Dendritic cell treated with granulocyte-macrophage colony-stimulating factor and Interleukin-4, amounts not matched to agents 40 ng/mL and 50 ng/mL, for 4 days (primary cell): Measurements from ENCODE around the gene NHEJ1.

Experiments
- H3K27ac Mint-ChIP-seq: one replicate; pipeline ENCODE4 v1.8.0; 2022; ENCODE audit warnings: mild to moderate bottlenecking, mixed read lengths
- H3K27me3 Mint-ChIP-seq: one replicate; pipeline ENCODE4 v1.8.0; 2022; ENCODE audit warnings: mild to moderate bottlenecking, mixed read lengths
- H3K36me3 Mint-ChIP-seq: one replicate; pipeline ENCODE4 v1.8.0; 2022; ENCODE audit warnings: low read depth, mixed read lengths
- H3K4me1 Mint-ChIP-seq: one replicate; pipeline ENCODE4 v1.8.0; 2022; ENCODE audit warnings: low read depth, mixed read lengths
- H3K4me3 Mint-ChIP-seq: one replicate; pipeline ENCODE4 v1.8.0; 2022; ENCODE audit warnings: mild to moderate bottlenecking, moderate library complexity, mixed read lengths
- H3K9me3 Mint-ChIP-seq: one replicate; pipeline ENCODE4 v1.8.0; 2022; ENCODE audit warnings: mixed read lengths
- intact Hi-C: fragments of 100-400 bp; cut with micrococcal nuclease; formaldehyde crosslinking; loops from one replicate; pipeline ENCODE4 v1.15.0; 2022

Gene NHEJ1

GRCh38 chr2:219168526-219168925 lies 7.9 kb upstream of the NHEJ1 start:
- peak overlapping the region; percentile 64 for H3K27ac Mint-ChIP-seq
- intact Hi-C loops = no loop called here
- H3K4me3 Mint-ChIP-seq = no peak overlapping the region
- H3K9me3 Mint-ChIP-seq = no peaks in the 10 kb centered on the region
- peaks cover 40% of the 10 kb centered on the region for H3K36me3 Mint-ChIP-seq
- no peaks in the 10 kb centered on the region for H3K27me3 Mint-ChIP-seq
- peaks cover 46% of the 10 kb centered on the region for H3K4me1 Mint-ChIP-seq

- no peaks in the 10 kb centered on the region for H3K9me3 Mint-ChIP-seq
- no peaks in the 10 kb centered on the region for H3K27me3 Mint-ChIP-seq
- intact Hi-C loops = no loop called here
- peaks cover 35% of the 10 kb centered on the region for H3K36me3 Mint-ChIP-seq
- peak overlapping the region; percentile 64 for H3K27ac Mint-ChIP-seq
- H3K4me1 Mint-ChIP-seq = peaks cover 41% of the 10 kb centered on the region
- no peak overlapping the region for H3K4me3 Mint-ChIP-seq
Measured at GRCh38 chr2:219167997-219168396, 7.4 kb upstream of the NHEJ1 start.

GRCh38 chr2:219165058-219165911 lies 4.7 kb upstream of the NHEJ1 start:
- H3K4me3 Mint-ChIP-seq = no peak overlapping the region

GRCh38 chr2:219163156-219163555 lies 2.5 kb upstream of the NHEJ1 start:
- Mint-ChIP-seq H3K36me3 (peaks cover 20% of the 10 kb centered on the region), H3K4me3 (no peak overlapping the region), H3K27ac (no peak overlapping the region), H3K4me1 (peaks cover 20% of the 10 kb centered on the region), H3K9me3 (no peaks in the 10 kb centered on the region), H3K27me3 (no peaks in the 10 kb centered on the region)
- intact Hi-C loops = no loop called here

More at GRCh38 chr2:219165058-219165911, 4.7 kb upstream of the NHEJ1 start:
- intact Hi-C loops = no loop called here
- Mint-ChIP-seq H3K27ac (no peak overlapping the region), H3K27me3 (no peaks in the 10 kb centered on the region), H3K9me3 (no peaks in the 10 kb centered on the region), H3K4me1 (peaks cover 29% of the 10 kb centered on the region), H3K36me3 (peaks cover 19% of the 10 kb centered on the region)

- H3K4me1 Mint-ChIP-seq = peaks cover 19% of the 10 kb centered on the region
- intact Hi-C loops = loop anchor here (2.0 kb wide), 1 partner anchor 58 kb away; the partner anchor contains the start of gene ABCB6
- peaks cover 35% of the 10 kb centered on the region for H3K36me3 Mint-ChIP-seq
- H3K4me3 Mint-ChIP-seq = peak overlapping the region; percentile 84
- H3K27ac Mint-ChIP-seq = peak overlapping the region; percentile 90
- no peaks in the 10 kb centered on the region for H3K27me3 Mint-ChIP-seq
- H3K9me3 Mint-ChIP-seq = no peaks in the 10 kb centered on the region
Measured at GRCh38 chr2:219161097-219161496, 482 bp upstream of the NHEJ1 start.

- H3K4me1 Mint-ChIP-seq = peaks cover 19% of the 10 kb centered on the region
- intact Hi-C loops = loop anchor here (1.0 to 2.0 kb wide), 5 partner anchors 17 to 139 kb away; partner anchors contain the start of genes ABCB6, CNPPD1 and DNAJB2
- H3K36me3 Mint-ChIP-seq = peaks cover 30% of the 10 kb centered on the region
- H3K27me3 Mint-ChIP-seq = no peaks in the 10 kb centered on the region
- peak overlapping the region; percentile 90 for H3K27ac Mint-ChIP-seq
- H3K9me3 Mint-ChIP-seq = no peaks in the 10 kb centered on the region
- peak overlapping the region; percentile 84 for H3K4me3 Mint-ChIP-seq
Measured at GRCh38 chr2:219159771-219160185, 837 bp downstream of the NHEJ1 start.

- H3K27me3 Mint-ChIP-seq = no peaks in the 10 kb centered on the region
- intact Hi-C loops = no loop called here
- no peak overlapping the region for H3K27ac Mint-ChIP-seq
- no peak overlapping the region for H3K4me3 Mint-ChIP-seq
- H3K9me3 Mint-ChIP-seq = no peaks in the 10 kb centered on the region
- peaks cover 35% of the 10 kb centered on the region for H3K36me3 Mint-ChIP-seq
- peaks cover 19% of the 10 kb centered on the region for H3K4me1 Mint-ChIP-seq
Measured at GRCh38 chr2:219158586-219158985, 2.0 kb downstream of the NHEJ1 start.

- no peak overlapping the region for H3K4me3 Mint-ChIP-seq
- no peak overlapping the region for H3K27ac Mint-ChIP-seq
- peaks cover 39% of the 10 kb centered on the region for H3K36me3 Mint-ChIP-seq
- H3K4me1 Mint-ChIP-seq = peaks cover 19% of the 10 kb centered on the region
- no peaks in the 10 kb centered on the region for H3K27me3 Mint-ChIP-seq
- intact Hi-C loops = no loop called here
- H3K9me3 Mint-ChIP-seq = no peaks in the 10 kb centered on the region
Measured at GRCh38 chr2:219158025-219158424, 2.6 kb downstream of the NHEJ1 start.

GRCh38 chr2:219157396-219157795 lies 3.2 kb downstream of the NHEJ1 start:
- H3K4me1 Mint-ChIP-seq = peaks cover 19% of the 10 kb centered on the region
- H3K4me3 Mint-ChIP-seq = no peak overlapping the region
- intact Hi-C loops = no loop called here
- no peaks in the 10 kb centered on the region for H3K9me3 Mint-ChIP-seq
- no peak overlapping the region for H3K27ac Mint-ChIP-seq
- H3K27me3 Mint-ChIP-seq = no peaks in the 10 kb centered on the region
- peaks cover 41% of the 10 kb centered on the region for H3K36me3 Mint-ChIP-seq

GRCh38 chr2:219155054-219155644 lies 5.5 kb downstream of the NHEJ1 start:
- Mint-ChIP-seq H3K4me1 (peaks cover 9% of the 10 kb centered on the region), H3K27ac (no peak overlapping the region), H3K4me3 (no peak overlapping the region), H3K9me3 (no peaks in the 10 kb centered on the region), H3K36me3 (peaks cover 49% of the 10 kb centered on the region), H3K27me3 (no peaks in the 10 kb centered on the region)
- intact Hi-C loops = loop anchor here (1.0 kb wide), 2 partner anchors 97 to 126 kb away; no protein-coding TSS in a partner anchor

GRCh38 chr2:219149667-219150066 lies 10.9 kb downstream of the NHEJ1 start:
- H3K27ac Mint-ChIP-seq = no peak overlapping the region
- no peaks in the 10 kb centered on the region for H3K9me3 Mint-ChIP-seq
- H3K27me3 Mint-ChIP-seq = no peaks in the 10 kb centered on the region
- no peak overlapping the region for H3K4me3 Mint-ChIP-seq
- H3K4me1 Mint-ChIP-seq = no peaks in the 10 kb centered on the region
- intact Hi-C loops = no loop called here
- H3K36me3 Mint-ChIP-seq = peaks cover 76% of the 10 kb centered on the region

- Mint-ChIP-seq H3K9me3 (peaks cover 9% of the 10 kb centered on the region), H3K36me3 (peaks cover 90% of the 10 kb centered on the region), H3K4me1 (peaks cover 10% of the 10 kb centered on the region)
Measured at GRCh38 chr2:219142329-219142728, 18.3 kb downstream of the NHEJ1 start.

GRCh38 chr2:219140722-219141121 lies 19.9 kb downstream of the NHEJ1 start:
- H3K9me3 Mint-ChIP-seq = peaks cover 9% of the 10 kb centered on the region
- peaks cover 10% of the 10 kb centered on the region for H3K4me1 Mint-ChIP-seq
- peaks cover 76% of the 10 kb centered on the region for H3K36me3 Mint-ChIP-seq
- no peaks in the 10 kb centered on the region for H3K27me3 Mint-ChIP-seq
- intact Hi-C loops = no loop called here
- no peak overlapping the region for H3K4me3 Mint-ChIP-seq
- H3K27ac Mint-ChIP-seq = no peak overlapping the region

More at GRCh38 chr2:219142329-219142728, 18.3 kb downstream of the NHEJ1 start:
- H3K27ac Mint-ChIP-seq = no peak overlapping the region
- H3K27me3 Mint-ChIP-seq = no peaks in the 10 kb centered on the region
- no peak overlapping the region for H3K4me3 Mint-ChIP-seq
- intact Hi-C loops = no loop called here

- no peaks in the 10 kb centered on the region for H3K9me3 Mint-ChIP-seq
Measured at GRCh38 chr2:219133976-219134375, 26.6 kb downstream of the NHEJ1 start.

More at GRCh38 chr2:219133976-219134375, 26.6 kb downstream of the NHEJ1 start:
- Mint-ChIP-seq H3K27me3 (no peaks in the 10 kb centered on the region), H3K4me1 (no peaks in the 10 kb centered on the region), H3K4me3 (no peak overlapping the region), H3K36me3 (peaks cover 16% of the 10 kb centered on the region), H3K27ac (no peak overlapping the region)
- intact Hi-C loops = no loop called here
